HCEC 1CT (cell line): ENCODE data around the gene NPLOC4.
"Not testable (repeated sequence)": the region's sequence is repeated elsewhere in the genome, so short reads cannot be mapped to it uniquely, and the experiment has no call there.

Source experiments
- DNase-seq: peaks from one replicate; pipeline ENCODE4 v3.0.0-alpha.2; 2017

Gene NPLOC4

GRCh38 chr17:81621494-81622130, 15.3 kb downstream of the NPLOC4 start:
- no peak for DNase-seq

DNA sequence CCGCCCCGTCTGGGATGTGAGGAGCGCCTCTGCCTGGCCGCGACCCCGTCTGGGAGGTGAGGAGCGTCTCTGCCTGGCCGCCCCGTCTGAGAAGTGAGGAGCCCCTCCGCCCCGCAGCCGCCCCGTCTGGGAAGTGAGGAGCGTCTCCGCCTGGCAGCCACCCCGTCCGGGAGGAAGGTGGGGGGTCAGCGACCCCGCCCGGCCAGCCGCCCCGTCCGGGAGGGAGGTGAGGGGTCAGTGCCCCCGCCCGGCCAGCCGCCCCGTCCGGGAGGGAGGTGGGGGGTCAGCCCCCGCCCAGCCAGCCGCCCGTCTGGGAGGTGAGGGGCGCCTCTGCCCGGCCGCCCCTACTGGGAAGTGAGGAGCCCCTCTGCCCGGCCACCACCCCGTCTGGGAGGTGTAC, 18.6 kb downstream of the NPLOC4 start:
- DNase-seq, result not testable (repeated sequence)

GRCh38 chr17:81616877-81617276, 20.0 kb downstream of the NPLOC4 start:
- DNase-seq, result no peak

GRCh38 chr17:81615401-81615930, 21.4 kb downstream of the NPLOC4 start:
- DNase-seq, result no peak

- DNase-seq, result no peak
Observed at GRCh38 chr17:81612172-81612970, 24.5 kb downstream of the NPLOC4 start.

GRCh38 chr17:81609541-81610311, 27.2 kb downstream of the NPLOC4 start:
- DNase-seq, result no peak

DNA sequence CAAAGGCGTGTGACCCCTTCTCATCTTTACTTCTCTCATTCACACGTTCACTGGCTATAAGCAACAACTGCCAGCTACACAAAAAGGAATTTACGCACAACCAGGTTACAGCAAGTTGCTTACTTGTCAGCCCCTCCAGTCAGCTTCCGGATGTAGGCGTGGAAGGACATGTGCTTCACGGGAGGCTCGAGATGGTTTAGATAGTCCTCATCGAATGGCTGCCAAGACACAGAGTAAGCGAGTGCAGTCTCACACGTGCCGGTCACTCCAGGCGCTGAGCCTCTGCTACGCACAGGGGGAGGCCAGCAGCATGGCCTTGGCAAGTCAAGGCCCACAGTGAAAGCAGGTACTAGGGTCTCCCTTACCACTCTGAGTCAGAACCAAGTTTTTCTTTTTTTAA, 28.3 kb downstream of the NPLOC4 start:
- no peak for DNase-seq

- no peak for DNase-seq
Observed at GRCh38 chr17:81608082-81608481, 28.8 kb downstream of the NPLOC4 start.

DNA sequence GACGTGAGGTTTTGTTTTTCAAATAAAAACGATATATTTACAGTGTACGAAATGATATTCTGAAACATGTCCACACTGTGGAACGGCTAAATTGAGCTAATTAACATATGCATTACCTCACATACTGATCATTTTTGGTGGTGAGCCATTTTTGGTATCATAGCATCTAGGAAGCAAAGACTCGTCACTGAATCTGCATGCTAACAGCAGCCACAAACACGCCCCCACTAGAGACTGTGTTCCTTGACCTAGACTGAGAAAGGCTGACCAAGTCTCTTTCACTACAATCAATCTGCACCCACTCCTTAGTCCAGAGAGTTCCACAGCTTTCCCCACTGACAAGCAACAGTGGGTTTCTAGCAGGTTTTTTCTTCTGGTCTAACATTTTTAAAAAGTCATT, 29.5 kb downstream of the NPLOC4 start:
- DNase-seq, result no peak

- no peak for DNase-seq
Observed at GRCh38 chr17:81603846-81604610, 32.9 kb downstream of the NPLOC4 start.

- peak; percentile 73 for DNase-seq
Observed at GRCh38 chr17:81601525-81602120, 35.3 kb downstream of the NPLOC4 start.

DNA sequence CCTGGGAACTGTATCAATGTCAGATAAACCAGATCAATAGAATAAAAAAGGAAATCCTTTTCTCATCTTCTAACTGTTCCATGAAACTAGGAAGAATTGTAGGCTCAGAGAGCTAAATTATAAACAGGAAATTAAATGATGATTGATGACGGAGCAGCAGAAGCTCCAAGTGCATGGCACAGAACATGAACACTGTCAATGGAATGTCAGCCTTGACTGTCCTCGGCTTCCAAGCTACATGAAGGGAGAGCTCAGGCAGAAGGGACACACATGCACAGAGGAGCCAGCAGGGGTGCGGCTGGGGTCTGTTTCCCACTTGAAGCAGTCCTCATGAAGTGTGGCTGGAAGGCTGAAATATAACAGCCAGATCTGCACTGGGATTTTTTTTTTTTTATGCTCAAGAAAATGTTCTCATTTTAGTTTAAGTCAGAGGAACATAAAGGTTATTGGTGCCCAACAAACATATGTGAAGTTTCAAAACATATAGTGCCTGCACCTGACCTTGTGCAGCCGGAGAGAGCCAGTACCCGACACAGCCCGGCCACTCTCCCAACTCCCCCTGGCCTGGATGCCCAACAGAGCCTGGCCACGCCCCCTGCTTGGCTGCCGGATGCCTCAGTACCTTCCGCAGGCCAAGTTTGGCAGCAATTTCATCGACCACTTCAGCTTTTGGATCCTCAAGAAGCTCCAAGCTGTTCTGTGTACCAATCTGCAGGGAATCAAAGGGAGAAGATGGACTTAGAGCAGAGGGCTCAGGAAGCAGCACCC, 37.0 kb downstream of the NPLOC4 start:
- peak; percentile 74 for DNase-seq

DNA sequence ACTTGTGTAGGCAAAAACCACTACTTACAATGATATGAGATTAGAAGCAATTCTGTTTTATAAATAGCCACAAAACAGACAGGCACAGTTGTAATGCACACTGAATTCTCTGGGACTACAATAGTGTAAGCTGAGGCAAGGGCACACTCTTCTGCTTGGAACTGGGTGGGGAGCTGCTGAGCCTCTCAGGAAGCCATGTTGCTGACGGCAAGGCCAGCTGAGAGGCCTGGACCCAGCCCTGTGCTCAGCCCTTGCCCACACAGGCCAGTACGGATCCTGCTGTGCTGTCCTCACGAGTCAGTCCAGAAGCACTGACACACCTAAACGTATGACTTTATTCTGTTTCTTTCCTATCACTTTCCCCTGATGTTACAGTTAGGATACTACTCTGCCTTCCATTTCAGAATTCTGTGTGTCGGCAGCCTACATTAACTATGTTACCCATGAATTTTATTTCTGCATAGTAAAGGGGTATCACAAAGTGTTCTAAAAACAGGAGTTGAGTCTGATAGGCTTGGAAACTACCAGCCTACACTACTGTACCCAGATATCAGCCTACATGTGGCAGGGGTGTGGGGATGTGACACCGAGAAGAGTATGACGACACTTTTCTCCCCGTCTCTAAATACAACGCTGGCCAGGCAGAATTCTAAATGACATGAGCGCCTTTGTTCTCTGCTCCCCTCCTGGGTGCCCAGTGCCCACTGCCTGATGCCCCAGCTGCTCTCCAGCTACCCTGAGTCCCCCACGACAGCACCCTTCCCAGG, 43.6 kb downstream of the NPLOC4 start:
- no peak for DNase-seq

DNA sequence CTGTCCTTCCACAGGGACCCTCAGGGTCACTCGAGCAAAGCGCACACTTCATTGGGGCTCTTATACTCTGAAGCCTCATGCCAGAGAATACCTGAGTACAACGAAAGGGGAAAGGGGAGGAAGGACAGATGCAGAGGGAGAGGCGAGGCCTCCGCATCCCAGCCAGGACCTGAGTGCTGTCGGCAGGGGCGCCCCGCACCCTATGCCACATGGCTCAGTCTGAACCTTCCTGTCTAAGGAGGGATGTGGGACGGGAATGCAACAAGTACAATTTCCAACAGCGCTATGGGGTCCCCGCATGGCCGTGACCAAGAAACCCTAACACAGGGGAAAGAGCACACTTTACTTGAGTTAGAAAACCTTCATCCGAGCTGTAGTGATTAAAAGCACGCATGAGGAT, 44.9 kb downstream of the NPLOC4 start:
- DNase-seq, result no peak

GRCh38 chr17:81590121-81590520, 46.8 kb downstream of the NPLOC4 start:
- DNase-seq, result no peak

- DNase-seq, result no peak
Observed at GRCh38 chr17:81589612-81590011, 47.3 kb downstream of the NPLOC4 start.

DNA sequence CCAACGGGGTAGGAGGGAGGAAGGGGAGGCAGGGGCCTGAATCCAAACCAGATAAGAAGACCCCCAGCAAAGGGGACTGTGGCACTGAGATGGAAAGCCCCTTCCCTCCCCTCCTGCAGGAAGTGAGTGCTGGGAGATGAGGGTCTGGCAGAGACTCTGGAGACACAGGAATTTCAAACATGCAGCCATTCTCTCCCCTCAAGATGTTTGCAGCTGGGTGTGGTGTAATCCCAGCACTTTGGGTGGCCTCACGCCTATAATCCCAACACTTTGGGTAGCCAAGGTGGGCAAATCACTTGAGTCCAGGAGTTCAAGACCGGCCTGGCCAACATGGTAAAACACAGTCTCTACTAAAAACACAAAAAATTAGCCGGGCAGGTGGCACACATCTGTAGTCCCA, 50.8 kb downstream of the NPLOC4 start:
- DNase-seq, result no peak

GRCh38 chr17:81584771-81585170, 52.1 kb downstream of the NPLOC4 start:
- not testable (repeated sequence) for DNase-seq

DNA sequence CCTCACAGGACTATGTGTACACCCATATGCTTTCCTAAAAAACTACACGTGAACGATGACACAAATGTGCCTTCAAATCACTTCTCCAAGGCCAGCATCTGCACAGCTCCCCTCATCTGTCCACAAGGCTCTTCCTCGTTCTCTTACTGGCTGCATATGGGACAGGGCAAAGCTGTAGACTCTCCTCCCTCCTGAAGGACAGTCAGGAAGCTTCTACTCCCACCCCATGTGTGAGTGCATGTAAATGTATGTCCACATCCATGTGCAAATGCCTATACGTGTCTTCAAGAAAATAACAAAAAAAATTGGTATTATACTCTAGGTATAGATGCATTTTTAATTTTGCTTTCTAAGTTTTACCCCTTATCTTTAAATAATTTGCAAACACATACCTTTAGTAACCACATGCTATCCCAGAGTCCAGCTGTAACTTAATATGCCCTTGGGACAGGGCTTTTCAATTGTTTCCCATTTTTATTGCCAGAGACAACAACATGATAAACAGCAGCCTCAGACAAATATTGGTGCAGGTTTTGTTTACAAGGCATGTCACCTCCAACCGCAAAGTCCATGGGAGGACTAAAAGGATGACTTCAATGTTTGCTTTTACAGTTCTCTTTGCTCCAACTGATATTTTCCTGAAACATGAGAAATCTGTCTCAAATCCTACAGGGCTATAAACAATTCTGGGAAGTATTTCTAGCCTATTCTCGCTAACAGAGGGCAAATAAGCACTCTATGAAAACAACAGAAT, 53.1 kb downstream of the NPLOC4 start:
- no peak for DNase-seq

DNA sequence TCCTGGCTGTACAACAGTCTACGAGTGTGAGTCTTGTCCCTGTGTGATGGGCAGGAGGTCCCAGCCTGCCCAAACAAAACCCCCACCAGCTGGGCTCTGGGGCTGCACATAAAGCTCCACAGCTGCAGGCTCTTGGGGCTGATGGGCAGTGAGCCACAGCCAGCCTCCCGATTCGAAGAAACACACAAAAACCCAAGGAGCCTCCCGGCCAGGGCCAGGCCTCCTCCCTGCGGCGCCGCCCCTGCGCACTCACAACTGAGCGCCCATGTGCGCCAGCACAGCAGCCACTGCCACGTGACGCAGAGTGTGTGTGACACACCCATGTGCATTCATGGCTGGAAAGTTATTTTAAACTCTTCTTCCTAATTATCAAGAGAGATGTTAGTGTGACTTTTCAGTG, 54.2 kb downstream of the NPLOC4 start:
- DNase-seq, result no peak
